HK-2 (cell line): ENCODE measurements around the gene EGFL7.

Experiments used
- DNase-seq: peaks from one replicate; pipeline ENCODE4 v3.0.0-alpha.2; 2018; ENCODE audit not compliant: unreplicated experiment

EGFL7 gene

GRCh38 chr9:136662656-136663581, at the start of gene EGFL7:
Gene EGFL7 (plus strand): TSS chr9:136662916. CDS start chr9:136668283, 5,367 bp downstream.
- DNase-seq = no peak

- no peak for DNase-seq
These were observed 48.8 kb upstream of the EGFL7 start for GRCh38 chr9:136613824-136614371.

DNA sequence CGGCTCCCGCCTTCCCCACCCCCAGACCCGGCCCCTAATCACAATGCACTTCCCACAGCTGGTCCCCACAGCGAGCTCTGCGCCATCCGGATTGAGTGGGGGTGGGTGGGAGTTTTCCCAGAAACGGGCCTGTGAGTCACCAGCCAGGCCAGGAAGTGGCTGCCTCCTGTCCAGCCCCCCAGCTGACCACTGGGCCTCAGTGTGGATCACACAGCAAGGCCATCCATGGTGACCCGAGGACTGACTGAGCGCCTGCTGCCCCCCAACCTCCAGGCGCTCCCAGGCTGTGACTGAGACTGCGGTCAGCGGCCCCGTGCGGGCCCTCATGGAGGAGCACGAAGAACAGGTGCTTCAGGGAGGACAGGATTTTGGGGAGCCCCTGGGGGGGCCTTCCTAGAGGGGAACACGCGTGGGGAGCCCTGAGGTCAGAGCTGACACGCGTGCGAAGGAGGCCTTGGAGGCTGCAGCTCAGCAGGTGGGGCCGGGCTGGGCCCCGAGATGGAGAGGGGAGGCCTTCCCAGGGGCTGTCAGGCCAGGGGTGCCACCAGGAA, 48.3 kb upstream of the EGFL7 start:
- peak; percentile 83 for DNase-seq

GRCh38 chr9:136614967-136615623, 47.6 kb upstream of the EGFL7 start:
- no peak for DNase-seq

GRCh38 chr9:136615631-136616306, 46.9 kb upstream of the EGFL7 start:
- no peak for DNase-seq

DNA sequence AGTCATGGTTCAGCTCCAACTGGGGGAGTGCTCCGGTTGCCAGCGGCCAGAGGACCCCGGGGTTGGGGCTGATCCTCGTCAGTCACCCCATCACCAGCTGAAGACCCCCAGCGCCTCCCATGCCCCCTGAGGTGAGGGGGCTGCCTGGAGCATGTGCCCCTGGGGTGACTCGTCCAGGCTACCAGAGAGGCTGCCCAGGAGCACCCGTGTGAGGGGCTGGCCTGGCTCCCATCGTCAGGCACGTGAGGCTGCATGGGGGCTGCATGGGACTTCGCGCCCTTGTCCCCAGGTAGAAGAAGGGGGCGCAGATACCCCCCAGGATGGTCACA, 46.4 kb upstream of the EGFL7 start:
- DNase-seq = no peak

DNA sequence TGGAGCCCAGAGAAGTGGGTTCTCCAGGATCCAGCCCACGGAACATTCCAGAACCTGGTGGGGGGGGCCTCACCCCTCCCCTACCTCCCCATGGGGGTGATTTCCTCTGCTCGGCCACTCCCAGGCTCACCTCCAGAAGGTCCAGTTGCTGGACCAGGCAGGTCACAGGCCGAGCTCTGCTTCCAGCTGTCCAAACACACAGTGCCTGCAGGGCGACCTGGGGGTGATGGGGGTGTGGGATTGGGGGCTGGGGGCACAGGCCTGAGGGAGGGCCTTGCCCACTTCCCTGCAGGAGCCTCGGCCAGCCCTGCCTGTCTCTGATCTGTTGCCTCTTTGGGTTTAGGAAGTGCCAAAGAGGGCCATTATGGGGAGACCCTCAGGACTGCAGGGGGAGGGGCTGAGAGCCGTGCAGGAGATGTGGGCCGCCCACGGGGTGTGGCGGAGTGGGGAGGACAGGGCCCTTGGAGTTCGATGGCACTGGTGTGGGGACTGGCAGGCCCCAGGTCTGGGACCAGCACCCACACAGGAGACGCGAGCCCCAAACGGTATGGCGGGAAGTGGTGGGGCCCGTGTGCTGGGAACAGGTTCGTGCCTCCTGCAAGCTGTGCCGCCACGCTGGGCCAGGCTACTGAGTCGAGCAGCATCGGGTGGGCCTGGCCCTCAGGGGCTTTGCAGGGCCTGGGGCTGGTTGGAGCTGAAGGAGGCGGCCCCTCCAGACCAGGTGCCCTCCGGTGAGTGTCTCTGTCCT, 45.6 kb upstream of the EGFL7 start:
- DNase-seq = no peak

DNA sequence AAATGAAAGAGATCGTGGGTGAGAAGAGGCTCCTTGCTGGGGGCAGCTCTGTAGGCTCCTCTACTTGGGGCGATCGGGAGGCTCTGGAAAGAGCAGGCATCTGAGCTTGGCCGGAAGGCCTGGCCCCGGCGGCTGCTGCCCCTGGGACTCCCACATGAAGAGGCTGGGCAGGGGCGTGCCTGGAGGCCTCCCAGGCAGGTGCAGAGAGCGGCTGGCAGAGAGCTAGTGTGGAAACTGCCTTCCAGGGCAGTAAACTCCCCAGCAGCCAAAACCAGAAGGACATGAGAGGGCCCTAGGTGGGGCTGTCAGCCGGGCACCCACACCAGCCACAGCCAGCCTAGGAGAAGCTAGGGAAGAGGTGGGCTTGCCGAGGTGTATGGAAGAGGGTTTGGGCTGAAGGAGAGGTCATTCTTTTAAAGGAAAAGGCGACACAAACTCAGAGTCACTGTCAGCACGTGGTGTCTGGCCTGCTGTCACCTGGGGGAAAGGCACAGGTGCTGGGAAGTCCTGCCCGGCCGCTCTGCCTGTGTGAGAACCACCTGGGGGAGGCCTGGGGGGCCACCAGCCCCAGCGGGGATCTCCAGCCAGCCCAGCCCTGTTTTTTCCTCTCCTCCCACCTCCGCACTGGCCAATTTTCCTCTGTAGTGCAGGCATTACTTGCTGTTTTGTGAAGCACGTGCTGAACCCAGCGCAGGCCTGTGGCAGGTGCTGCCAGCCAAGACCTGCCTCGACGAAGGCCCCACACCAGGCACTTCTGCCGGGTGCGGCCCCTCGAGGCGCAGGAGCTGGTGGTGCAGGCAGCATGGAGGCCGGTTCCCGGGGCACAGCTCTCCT, 44.8 kb upstream of the EGFL7 start:
- DNase-seq = no peak

GRCh38 chr9:136618580-136619547, 43.9 kb upstream of the EGFL7 start:
- no peak for DNase-seq

DNA sequence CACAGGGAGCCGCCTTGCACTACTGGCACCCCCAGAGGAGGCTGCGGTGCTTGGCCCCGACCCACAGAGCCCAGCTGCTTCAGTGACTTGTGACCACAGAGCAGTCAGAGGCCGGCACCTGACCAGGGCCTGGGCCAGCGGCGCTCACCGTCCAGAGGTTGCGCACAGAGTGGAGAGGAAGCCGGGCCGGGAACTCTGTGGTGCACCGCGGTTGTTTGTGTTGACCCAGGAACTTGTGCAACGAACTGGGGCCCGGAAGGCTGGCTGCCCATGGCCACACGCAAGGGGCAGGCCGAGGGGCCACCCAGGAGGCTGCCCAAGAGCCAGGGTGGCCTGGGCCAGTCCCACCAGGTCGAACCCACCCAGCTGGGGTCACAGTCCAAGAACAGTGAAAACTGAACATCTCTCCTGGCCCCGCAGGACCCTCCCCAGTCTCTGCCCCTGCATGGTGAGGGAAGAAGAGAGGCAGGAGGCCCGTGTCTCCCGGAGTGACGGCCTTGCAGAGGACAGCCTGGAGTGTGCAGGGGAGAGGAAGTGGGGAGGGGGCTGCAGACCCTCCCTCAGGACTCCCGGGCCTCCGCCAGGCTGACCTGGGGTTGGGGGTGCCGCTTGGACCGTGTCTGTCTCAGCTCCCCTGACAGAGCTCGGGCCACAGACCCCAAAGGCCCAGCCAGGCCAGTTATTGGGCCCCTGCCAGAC, 42.8 kb upstream of the EGFL7 start:
- peak; percentile 77 for DNase-seq

DNA sequence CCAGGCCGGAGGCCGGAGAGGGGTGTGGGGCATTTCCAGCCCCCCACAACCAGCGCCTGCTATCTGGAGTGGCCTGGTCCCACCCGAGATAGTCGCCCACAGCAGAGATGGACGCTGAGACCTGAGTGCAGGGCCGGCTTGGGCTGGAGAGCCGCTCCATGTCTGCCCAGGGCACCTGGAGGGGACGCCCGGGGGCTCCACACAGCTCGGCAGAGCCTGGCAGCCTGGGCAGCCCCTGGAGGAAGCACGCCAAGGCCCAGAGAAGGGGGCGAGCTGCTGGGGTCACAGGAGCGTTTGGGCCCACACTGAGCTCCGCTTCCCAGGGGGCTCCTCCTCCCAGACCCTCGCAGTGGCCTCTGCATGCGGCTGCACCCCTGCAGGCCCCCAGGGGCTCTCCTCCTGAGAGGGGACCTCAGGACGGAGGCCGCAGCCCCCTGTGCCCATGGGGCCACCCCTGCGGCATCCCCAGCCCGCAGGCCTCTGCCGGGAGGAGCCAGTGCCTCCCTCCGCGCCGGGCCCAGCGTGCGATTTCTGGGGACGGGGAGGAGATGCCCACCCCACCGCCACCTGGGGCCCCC, 42.2 kb upstream of the EGFL7 start:
- no peak for DNase-seq

DNA sequence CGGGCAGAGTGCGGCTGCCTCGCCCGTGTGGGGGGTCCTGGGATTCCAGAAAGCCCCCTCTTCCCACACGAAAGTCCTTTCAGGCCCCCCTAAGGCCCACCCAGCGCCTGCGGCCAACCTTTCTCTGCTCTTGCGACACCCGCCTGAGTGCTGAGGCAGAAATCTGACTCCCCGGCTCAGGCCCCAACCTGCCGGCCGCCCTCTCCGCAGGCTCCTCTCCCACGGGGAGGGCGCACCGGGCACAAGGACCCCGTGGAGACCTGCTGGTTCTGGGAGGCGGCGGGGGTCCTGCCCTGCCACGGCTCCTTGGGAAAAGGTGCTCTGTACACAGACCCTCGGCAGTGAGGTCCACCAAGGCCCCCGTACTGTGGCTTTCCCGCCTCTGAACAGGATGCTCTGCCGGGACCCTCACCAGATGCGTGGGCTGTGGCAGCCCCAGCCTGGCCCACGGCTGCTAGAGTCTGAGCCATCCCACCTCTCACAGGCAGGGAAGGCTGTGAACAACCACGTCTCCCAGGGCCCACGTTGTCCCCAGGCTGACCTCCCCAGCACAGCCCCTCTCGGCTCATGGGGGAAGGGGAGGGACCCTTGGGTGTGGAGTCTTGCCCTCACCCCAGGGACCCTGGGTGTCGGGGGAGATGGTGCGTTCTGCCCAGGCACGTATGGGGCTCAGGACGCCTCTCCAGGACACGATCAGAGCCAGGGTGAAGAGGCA, 41.5 kb upstream of the EGFL7 start:
- no peak for DNase-seq

DNA sequence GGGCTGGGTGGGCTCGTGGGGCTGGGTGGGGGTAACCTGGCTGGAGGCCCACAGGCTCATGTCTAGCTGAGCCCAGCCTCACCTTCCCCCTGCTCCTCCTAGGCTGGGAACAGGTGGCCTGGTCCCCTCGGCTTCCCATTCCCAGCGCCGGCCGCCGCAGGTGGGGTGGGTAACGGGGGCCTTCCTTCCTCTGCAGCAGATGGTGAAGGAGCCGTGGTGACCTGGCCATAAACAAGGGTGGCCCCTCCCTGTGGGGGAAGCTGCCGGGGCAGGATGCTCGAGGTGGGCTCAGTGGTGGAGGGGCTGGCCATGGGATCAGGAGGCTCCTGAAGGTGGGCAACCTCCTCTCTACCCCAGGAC, 41.0 kb upstream of the EGFL7 start:
- no peak for DNase-seq

- DNase-seq = no peak
These were observed 40.2 kb upstream of the EGFL7 start for GRCh38 chr9:136622538-136622948.

GRCh38 chr9:136623016-136623841, 39.5 kb upstream of the EGFL7 start:
- no peak for DNase-seq

GRCh38 chr9:136623842-136624183, 38.9 kb upstream of the EGFL7 start:
- DNase-seq = no peak
